Muscle of leg (tissue), 11 donors: ENCODE results near the gene CDKAL1. TPM values are rescaled to one million over a fixed set of nuclear protein-coding genes. Genes with fewer than 3 reads are reported as not detected.
"Not testable (repeated sequence)": the region's sequence is repeated elsewhere in the genome, so short reads cannot be mapped to it uniquely, and the experiment has no call there.

ENCODE experiments used
- DNase-seq: peaks from one replicate; pipeline ENCODE4 v3.0.0; 2013
- H3K27ac ChIP-seq: one replicate; pipeline ENCODE4 v1.5.1; 2013; ENCODE audit warnings: mild to moderate bottlenecking, low read length, control low read depth
- H3K27me3 ChIP-seq: one replicate; pipeline ENCODE4 v1.6.1; 2013; ENCODE audit warnings: low read length; ENCODE audit not compliant: control insufficient read depth, insufficient read depth
- H3K36me3 ChIP-seq: one replicate; pipeline ENCODE4 v1.6.1; 2013; ENCODE audit warnings: low read length; ENCODE audit not compliant: control insufficient read depth, insufficient read depth
- H3K4me1 ChIP-seq: one replicate; pipeline ENCODE4 v1.6.1; 2013; ENCODE audit warnings: low read length; ENCODE audit not compliant: control insufficient read depth, insufficient read depth
- H3K4me3 ChIP-seq: one replicate; pipeline ENCODE4 v1.5.1; 2013; ENCODE audit warnings: low read length, control low read depth
- H3K9me3 ChIP-seq: replicated peaks from 2 replicates; pipeline ENCODE4 v1.6.1; 2013; ENCODE audit warnings: low read depth, low read length; ENCODE audit not compliant: control insufficient read depth
- WGBS: methylation state at CpG from one replicate; pipeline ENCODE4 v1.1.5; 2013; ENCODE audit warnings: missing lambda C conversion rate; ENCODE audit not compliant: insufficient coverage; 5-methylcytosine and 5-hydroxymethylcytosine counted together
- polyA plus RNA-seq, 8 donors: library from polyadenylated mRNA; unstranded; fragments of 120-200 nt; gene quantifications; one replicate each; pipeline versions ENCODE4 v1.2.1 to v1.2.3, GENCODE V29; 2013; ENCODE audit warnings: inconsistent platforms in 1 of 8, low replicate concordance in 1 of 8; ENCODE audit not compliant: insufficient read length in 8 of 8, insufficient read depth in 1 of 8
- total RNA-seq: library from RNA; stranded (reverse); fragments of 120-200 nt; gene quantifications from one replicate; pipeline ENCODE4 v1.2.4, GENCODE V29; 2013

Gene CDKAL1
- total and polyA plus RNA-seq, 9 donors, result 11.0 to 23.6 (median 13.0) TPM

DNA sequence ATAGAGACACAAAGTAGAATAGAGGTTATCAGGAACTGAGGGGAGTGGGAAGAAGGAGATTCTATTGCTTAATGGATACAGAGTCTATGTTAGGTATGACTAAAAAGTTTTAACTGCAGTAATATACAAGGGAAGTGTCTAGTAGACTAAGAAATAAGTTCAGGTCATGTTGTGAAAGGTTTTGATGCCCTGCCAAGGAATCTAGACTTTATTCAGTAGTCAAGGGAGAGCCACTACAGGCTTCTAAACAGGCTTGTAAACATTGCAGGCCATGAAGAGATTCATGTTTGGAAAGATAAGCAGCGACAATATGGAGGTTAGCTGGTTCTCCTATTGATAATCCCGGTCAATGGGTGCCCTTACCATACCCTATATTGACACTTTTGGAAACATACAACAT lies 706.5 kb downstream of the CDKAL1 start:
- Histone ChIP-seq H3K4me1 (no peaks in the 10 kb centered on the region), H3K27ac (no peak overlapping the region), H3K36me3 (no peaks in the 10 kb centered on the region), H3K4me3 (no peak overlapping the region), H3K27me3 (no peaks in the 10 kb centered on the region), H3K9me3 (peaks cover 5% of the 10 kb centered on the region)
- no peak for DNase-seq
- no CpG with 5 or more reads among the region's 2 CpGs for whole genome bisulfite sequencing

DNA sequence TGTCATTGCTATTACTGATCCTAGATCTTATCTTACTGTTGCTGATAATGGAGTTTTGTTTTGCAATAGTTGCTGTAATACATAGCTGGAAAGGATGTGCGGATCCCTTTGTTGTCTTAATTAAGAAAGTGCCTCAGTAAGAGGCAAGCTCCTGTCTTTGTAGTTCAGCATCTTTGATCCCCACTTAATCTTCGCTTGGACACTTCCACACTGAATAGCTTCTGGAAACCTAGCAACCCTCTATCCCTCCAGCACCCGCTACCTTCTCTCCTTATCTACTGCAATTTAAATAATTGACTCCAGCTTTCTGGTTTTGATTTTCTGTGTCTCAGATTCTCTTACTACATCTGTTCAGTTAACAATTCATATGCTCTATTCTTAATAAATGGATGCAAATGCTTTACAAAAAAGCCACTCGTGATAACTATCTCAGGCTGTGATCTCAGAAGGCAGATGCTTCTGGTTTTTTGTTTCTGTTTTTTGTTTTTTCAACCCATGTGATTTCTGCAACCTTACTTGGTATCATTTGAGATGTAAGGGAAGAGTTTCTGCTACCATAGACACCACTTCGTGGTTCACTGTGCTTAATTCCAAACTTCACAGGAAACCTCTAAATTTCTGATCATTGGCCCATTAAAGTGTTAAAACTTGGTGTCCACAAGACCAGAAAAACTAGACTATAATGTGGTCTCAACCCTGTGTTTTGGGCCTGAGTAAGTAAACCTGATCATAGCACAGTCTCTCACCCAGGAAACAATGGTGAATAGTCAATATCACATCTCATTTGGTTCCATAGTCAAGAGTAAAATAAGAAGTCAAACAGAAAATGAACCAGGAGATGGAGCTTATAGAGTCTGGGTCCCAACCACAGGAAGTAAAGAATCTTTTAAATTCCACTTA lies 707.2 kb downstream of the CDKAL1 start:
- H3K4me1 ChIP-seq, result no peaks in the 10 kb centered on the region
- no peak overlapping the region for H3K4me3 ChIP-seq
- no peaks in the 10 kb centered on the region for H3K27me3 ChIP-seq
- no peak overlapping the region for H3K27ac ChIP-seq
- WGBS, result 67% methylated on average over 1 of the region's 5 CpGs
- H3K36me3 ChIP-seq, result no peaks in the 10 kb centered on the region
- no peak for DNase-seq
- H3K9me3 ChIP-seq, result peaks cover 5% of the 10 kb centered on the region

DNA sequence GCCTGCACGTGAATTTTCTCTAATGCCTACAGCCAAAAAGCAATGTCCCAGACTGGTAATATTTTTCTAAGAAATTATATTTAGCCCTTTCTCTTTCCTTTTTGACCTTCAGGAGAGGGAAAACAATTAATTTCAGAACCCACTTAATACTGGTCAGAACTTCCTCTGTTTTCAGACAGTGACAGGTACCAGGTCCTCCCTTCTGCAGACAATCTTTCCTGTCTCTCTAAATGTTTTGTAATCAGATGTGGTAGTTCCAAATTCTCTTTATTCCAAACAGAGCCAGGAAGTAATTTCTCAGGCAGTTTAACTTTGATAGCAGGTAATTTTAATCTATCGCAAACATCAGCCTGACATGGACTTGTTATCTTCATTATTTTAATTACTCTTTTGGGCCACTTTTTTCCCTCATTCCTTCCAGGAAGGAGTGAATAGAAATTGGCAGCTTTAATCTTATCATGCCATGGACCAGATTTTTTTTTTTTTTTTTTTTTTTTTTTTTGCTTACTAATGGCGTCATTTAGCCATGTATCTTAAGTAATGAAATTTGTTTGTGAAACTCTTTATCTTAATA lies 710.7 kb downstream of the CDKAL1 start:
- H3K27ac ChIP-seq, result no peak overlapping the region
- no CpG with 5 or more reads among the region's 3 CpGs for WGBS
- H3K36me3 ChIP-seq, result no peaks in the 10 kb centered on the region
- no peaks in the 10 kb centered on the region for H3K27me3 ChIP-seq
- no peak overlapping the region for H3K4me3 ChIP-seq
- DNase-seq, result no peak
- H3K9me3 ChIP-seq, result no peaks in the 10 kb centered on the region
- H3K4me1 ChIP-seq, result no peaks in the 10 kb centered on the region

DNA sequence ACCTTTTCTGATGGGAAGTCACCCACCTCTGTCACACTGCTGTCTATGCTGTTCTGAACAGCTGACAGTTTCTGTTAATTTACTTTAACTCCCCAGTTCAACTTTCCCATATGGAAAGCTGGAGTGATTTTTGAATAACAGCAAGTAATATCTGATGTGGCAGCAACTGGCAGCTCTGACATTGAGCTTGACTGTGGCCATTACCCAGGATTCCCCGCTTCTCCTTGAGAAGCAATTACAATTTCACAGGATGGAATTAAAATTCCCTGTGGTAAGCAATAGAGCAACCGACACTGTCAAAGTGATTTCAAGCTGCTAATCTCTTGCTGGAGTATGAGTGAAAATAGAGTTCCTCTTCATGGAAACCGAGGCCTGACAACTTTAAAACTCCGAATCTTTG lies 711.2 kb downstream of the CDKAL1 start:
- H3K4me3 ChIP-seq, result no peak overlapping the region
- DNase-seq, result peak; percentile 77
- no peaks in the 10 kb centered on the region for H3K9me3 ChIP-seq
- H3K27me3 ChIP-seq, result no peaks in the 10 kb centered on the region
- WGBS, result no CpG with 5 or more reads among the region's 4 CpGs
- no peak overlapping the region for H3K27ac ChIP-seq
- H3K36me3 ChIP-seq, result no peaks in the 10 kb centered on the region
- no peaks in the 10 kb centered on the region for H3K4me1 ChIP-seq

DNA sequence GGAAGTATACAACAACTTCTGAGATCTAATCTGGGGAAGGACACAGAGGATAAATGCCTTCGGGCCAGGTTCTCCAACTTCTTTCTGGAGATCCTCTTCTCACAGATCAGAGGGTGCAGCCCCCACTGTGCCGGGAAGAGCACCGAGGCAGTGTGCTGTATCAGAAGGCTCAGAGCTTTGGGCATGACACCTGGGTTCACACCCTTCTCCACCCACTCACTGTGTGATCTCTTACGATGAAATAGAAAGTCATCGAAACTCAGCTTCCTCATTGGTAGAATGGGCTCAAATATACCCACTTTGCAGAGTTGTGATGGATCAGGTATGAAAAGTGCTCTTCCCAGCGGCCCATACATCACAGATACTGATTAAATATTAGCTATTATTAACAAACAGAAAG lies 711.8 kb downstream of the CDKAL1 start:
- no peaks in the 10 kb centered on the region for H3K27me3 ChIP-seq
- DNase-seq, result no peak
- H3K36me3 ChIP-seq, result no peaks in the 10 kb centered on the region
- H3K9me3 ChIP-seq, result no peaks in the 10 kb centered on the region
- no peaks in the 10 kb centered on the region for H3K4me1 ChIP-seq
- WGBS, result 90% methylated on average over 3 of the region's 6 CpGs
- no peak overlapping the region for H3K4me3 ChIP-seq
- no peak overlapping the region for H3K27ac ChIP-seq

DNA sequence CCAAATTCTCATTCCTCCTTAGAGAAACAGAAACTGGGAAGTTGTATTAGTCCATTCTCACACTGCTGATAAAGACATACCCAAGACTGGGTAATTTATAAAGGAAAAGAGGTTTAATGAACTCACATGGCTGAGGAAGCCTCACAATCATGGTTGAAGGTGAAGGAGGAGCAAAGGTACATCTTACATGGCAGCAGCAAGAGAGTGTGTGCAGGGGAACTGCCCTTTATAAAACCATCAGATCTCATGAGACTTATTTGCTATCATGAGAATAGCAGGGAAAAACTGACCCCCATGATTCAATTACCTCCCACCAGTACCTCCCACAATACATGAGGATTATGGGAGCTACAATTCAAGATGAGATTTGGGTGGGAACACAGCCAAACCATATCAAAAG lies 720.2 kb downstream of the CDKAL1 start:
- H3K27ac ChIP-seq, result not testable (repeated sequence)

DNA sequence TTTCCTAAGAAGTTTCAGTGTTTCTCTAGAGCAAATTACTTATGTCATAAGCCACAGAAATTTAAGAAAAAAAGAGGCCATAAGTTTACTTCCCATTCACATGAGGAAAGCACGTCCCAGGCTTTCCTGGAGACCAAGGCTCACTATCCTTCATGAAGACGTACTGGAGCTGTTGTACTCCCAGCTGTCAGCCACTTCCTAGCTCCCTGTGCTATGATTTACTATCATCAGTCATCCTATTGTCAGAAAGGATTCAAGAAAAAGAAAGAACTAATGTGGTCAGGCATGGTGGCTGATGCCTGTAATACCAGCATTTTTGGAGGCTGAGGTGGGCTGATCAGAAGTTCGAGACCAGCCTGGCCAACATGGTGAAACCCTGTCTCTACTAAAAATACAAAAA lies 721.9 kb downstream of the CDKAL1 start:
- Histone ChIP-seq H3K27ac (no peak overlapping the region), H3K9me3 (no peaks in the 10 kb centered on the region), H3K4me1 (no peaks in the 10 kb centered on the region), H3K36me3 (no peaks in the 10 kb centered on the region), H3K27me3 (no peaks in the 10 kb centered on the region), H3K4me3 (no peak overlapping the region)
- no peak for DNase-seq
- WGBS, result no CpG with 5 or more reads among the region's 3 CpGs

More for the DNA sequence above, 720.2 kb downstream of the CDKAL1 start:
- DNase-seq, H3K4me3 ChIP-seq, H3K27me3 ChIP-seq, H3K9me3 ChIP-seq, H3K36me3 ChIP-seq, H3K4me1 ChIP-seq: not testable (repeated sequence)

DNA sequence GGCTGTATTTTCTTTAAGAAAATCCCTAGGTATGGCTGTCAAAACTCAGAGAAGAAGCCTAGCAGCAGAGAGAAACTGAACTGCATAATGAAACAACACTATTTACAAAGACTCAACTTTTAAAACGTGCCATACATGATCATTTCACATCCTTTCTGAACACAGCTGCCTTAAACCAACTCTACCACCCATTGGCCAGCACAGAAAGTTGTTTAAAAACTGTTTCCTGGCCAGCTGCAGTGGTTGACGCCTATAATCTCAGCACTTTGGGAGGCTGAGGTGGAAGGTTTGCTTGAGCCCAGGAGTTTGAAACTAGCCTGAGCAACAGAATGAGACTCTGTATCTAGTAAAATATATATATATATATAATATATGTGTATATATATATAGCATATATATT lies 722.9 kb downstream of the CDKAL1 start:
- H3K36me3 ChIP-seq, result no peaks in the 10 kb centered on the region
- no peak overlapping the region for H3K27ac ChIP-seq
- 44% methylated on average over 1 of the region's 2 CpGs for WGBS
- no peaks in the 10 kb centered on the region for H3K9me3 ChIP-seq
- no peak overlapping the region for H3K4me3 ChIP-seq
- H3K4me1 ChIP-seq, result no peaks in the 10 kb centered on the region
- DNase-seq, result no peak
- no peaks in the 10 kb centered on the region for H3K27me3 ChIP-seq

DNA sequence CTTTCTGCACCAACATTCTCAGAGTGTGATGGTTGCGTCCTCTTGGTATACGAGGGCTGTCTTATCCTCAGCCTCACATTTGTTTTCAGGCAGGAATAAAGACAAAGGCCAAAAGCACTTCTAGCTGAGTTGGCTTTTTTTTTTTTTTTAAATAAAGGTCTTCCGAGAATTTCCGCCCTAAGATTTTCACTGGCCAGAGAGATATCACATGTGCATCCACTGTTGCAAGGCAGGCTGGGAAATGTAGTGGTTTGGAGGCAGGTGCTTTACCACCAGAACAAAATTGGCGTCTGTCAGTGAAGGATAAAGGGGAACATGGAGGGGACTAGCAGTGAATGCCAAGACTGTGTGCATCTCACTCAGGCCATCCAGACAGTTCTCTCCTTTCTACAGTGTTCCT lies 724.4 kb downstream of the CDKAL1 start:
- no peaks in the 10 kb centered on the region for H3K36me3 ChIP-seq
- DNase-seq, result no peak
- no peak overlapping the region for H3K27ac ChIP-seq
- H3K9me3 ChIP-seq, result no peaks in the 10 kb centered on the region
- H3K4me3 ChIP-seq, result no peak overlapping the region
- no peaks in the 10 kb centered on the region for H3K27me3 ChIP-seq
- WGBS, result 100% methylated on average over 2 of the region's 5 CpGs
- H3K4me1 ChIP-seq, result no peaks in the 10 kb centered on the region

DNA sequence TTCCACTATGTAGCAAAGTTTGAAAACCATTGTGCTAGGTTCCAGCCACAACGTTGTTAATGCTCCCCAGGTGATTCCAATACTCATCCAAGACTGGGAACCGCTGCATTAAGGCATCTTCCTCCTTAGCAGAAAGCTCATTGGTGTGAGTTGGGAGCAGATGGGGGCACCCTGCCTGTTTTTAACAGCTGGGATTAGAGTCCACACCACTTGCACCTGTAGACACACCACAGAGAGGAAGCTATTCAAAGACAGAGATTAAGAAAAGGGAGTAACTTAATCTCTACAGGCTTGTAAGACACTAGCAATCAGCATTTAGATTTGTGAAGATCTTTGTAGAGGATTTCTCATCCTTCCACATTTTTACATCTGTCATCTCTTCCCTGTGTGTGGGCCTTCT lies 725.4 kb downstream of the CDKAL1 start:
- WGBS, result no CpG with 5 or more reads among the region's 2 CpGs
- Histone ChIP-seq H3K27me3 (no peaks in the 10 kb centered on the region), H3K27ac (no peak overlapping the region), H3K4me1 (no peaks in the 10 kb centered on the region), H3K36me3 (no peaks in the 10 kb centered on the region), H3K9me3 (no peaks in the 10 kb centered on the region), H3K4me3 (no peak overlapping the region)
- DNase-seq, result no peak
